GM12878 (cell line): Measurements from ENCODE around the gene TOR1AIP1. TPM values are rescaled to one million over a fixed set of nuclear protein-coding genes. Genes with fewer than 3 reads are reported as not detected.

Source experiments
- ATAC-seq: fragments of 200-7000 bp; cut with Tn5 transposase; 3 replicates; pipeline ENCODE4 v1.9.1; 2020; ENCODE audit warnings: mild to moderate bottlenecking, moderate library complexity
- BruUV-seq: library from RNA; stranded (reverse); fragments of 400-500 nt; replicated peaks from 2 replicates; lab custom pipeline; 2021; lab: Mats Ljungman, UMichigan
- CTCF ChIA-PET: fragments of 300-600 bp; sonication (Branson Sonifier 250); formaldehyde crosslinking; extraction: SDS; loops from one replicate; lab custom pipeline; 2021; ENCODE audit warnings: inconsistent platforms; lab: Yijun Ruan, JAX
- POLR2A ChIA-PET: fragments of 350-600 bp; formaldehyde crosslinking; extraction: SDS; loops from one replicate; lab custom pipeline; 2021; ENCODE audit warnings: inconsistent platforms; lab: Charles Lee
- RAD21 ChIA-PET: fragments of 300-600 bp; sonication (Branson Sonifier 250); formaldehyde crosslinking; loops from one replicate; lab custom pipeline; 2023; ENCODE audit warnings: antibody characterized with exemption; ENCODE audit not compliant: unreplicated experiment; lab: Charles Lee
- SMC1A ChIA-PET: fragments of 300-600 bp; sonication (Branson Sonifier 250); formaldehyde crosslinking; loops from one replicate; lab custom pipeline; 2023; ENCODE audit not compliant: unreplicated experiment, uncharacterized antibody; lab: Charles Lee
- DNase-seq: peaks from one replicate; pipeline ENCODE4 v3.0.0-alpha.2; 2011; ENCODE audit warnings: low read depth, low spot score
- FAIRE-seq: peaks from 3 replicates; lab custom pipeline; 2011; peaks lifted over from hg19 to GRCh38; lab: Jason Lieb, UNC
- H2AFZ ChIP-seq: 2 replicates; pipeline ENCODE4 v1.6.0; 2011; ENCODE audit warnings: low read depth, low read length, control low read depth; ENCODE audit not compliant: control insufficient read depth
- H3K27ac ChIP-seq: 2 replicates; pipeline ENCODE4 v1.5.1; 2011; ENCODE audit warnings: control low read depth; ENCODE audit not compliant: control insufficient read depth, insufficient read depth
- H3K27me3 ChIP-seq, 2 experiments: replicated peaks in 1 of 2; 2 replicates each; pipeline versions ENCODE4 v1.6.0 to v1.6.1; 2011; ENCODE audit warnings: low read length in 1 of 2; ENCODE audit not compliant: control insufficient read depth in 2 of 2, insufficient read depth in 2 of 2
- H3K36me3 ChIP-seq, 2 experiments: 2 replicates each; pipeline ENCODE4 v1.5.1; 2011; ENCODE audit warnings: low read length in 1 of 2; ENCODE audit not compliant: control insufficient read depth in 2 of 2, insufficient read depth in 2 of 2
- H3K4me1 ChIP-seq: 2 replicates; pipeline ENCODE4 v1.6.1; 2011; ENCODE audit warnings: mild to moderate bottlenecking, low read length, moderate library complexity, mixed read lengths; ENCODE audit not compliant: control insufficient read depth, insufficient read depth
- H3K4me2 ChIP-seq: 2 replicates; pipeline ENCODE4 v1.6.0; 2011; ENCODE audit warnings: control low read depth; ENCODE audit not compliant: control insufficient read depth, insufficient read depth
- H3K4me3 ChIP-seq: fragments of 200-600 bp; sonication (generic); 2 replicates; pipeline ENCODE4 v1.5.1; 2016
- H3K79me2 ChIP-seq: 2 replicates; pipeline ENCODE4 v1.6.0; 2011; ENCODE audit warnings: low read length; ENCODE audit not compliant: control insufficient read depth, insufficient read depth
- H3K9ac ChIP-seq: 2 replicates; pipeline ENCODE4 v1.8.0; 2011; ENCODE audit warnings: low read length, control low read depth, mixed read lengths; ENCODE audit not compliant: control insufficient read depth, insufficient read depth
- H3K9me3 ChIP-seq: replicated peaks from 3 replicates; pipeline ENCODE4 v1.5.1; 2011; ENCODE audit warnings: mild to moderate bottlenecking, low read length; ENCODE audit not compliant: control insufficient read depth, insufficient read depth
- H4K20me1 ChIP-seq: 2 replicates; pipeline ENCODE4 v1.6.0; 2011; ENCODE audit not compliant: control insufficient read depth, insufficient read depth
- CEBPB ChIP-seq, 2 experiments: fragments of 150-350 bp in 1 of 2; IDR thresholded peaks; 2 replicates each; pipeline ENCODE4 v1.6.1; 2012 to 2014; ENCODE audit warnings: low read depth in 2 of 2, low read length in 2 of 2, borderline replicate concordance in 1 of 2, inconsistent platforms in 1 of 2
- CREB1 ChIP-seq: IDR thresholded peaks from 2 replicates; pipeline ENCODE4 v1.6.1; 2012; ENCODE audit warnings: low read depth, mild to moderate bottlenecking, inconsistent platforms
- E4F1 ChIP-seq: fragments of 450-650 bp; IDR thresholded peaks from 2 replicates; pipeline ENCODE4 v1.6.1; 2018; ENCODE audit warnings: borderline replicate concordance, mild to moderate bottlenecking; ENCODE audit not compliant: partially characterized antibody
- EP300 ChIP-seq, 2 experiments: fragments of 150-350 bp in 1 of 2; IDR thresholded peaks; 2 replicates each; pipeline ENCODE4 v1.6.1; 2011 to 2012; ENCODE audit warnings: low read depth in 2 of 2, low read length in 2 of 2, borderline replicate concordance in 1 of 2, improper control_type of control experiment in 1 of 2, inconsistent platforms in 1 of 2; ENCODE audit not compliant: control insufficient read depth in 1 of 2
- FOXM1 ChIP-seq: IDR thresholded peaks from 2 replicates; pipeline ENCODE4 v1.6.1; 2012; ENCODE audit warnings: low read depth, mild to moderate bottlenecking, inconsistent platforms, low read length, moderate library complexity
- RCOR1 ChIP-seq: conservative IDR thresholded peaks from 2 replicates; pipeline ENCODE4 v1.6.1; 2012; ENCODE audit warnings: low read depth, low read length, improper control_type of control experiment
- RFX5 ChIP-seq: IDR thresholded peaks from 2 replicates; pipeline ENCODE4 v1.6.1; 2011; ENCODE audit warnings: low read depth, low read length, improper control_type of control experiment
- TBL1XR1 ChIP-seq: IDR thresholded peaks from 2 replicates; pipeline ENCODE4 v1.6.1; 2012; ENCODE audit warnings: low read depth, low read length, improper control_type of control experiment
- TCF3 ChIP-seq: IDR thresholded peaks from 2 replicates; pipeline ENCODE4 v1.6.1; 2012; ENCODE audit warnings: low read depth, mild to moderate bottlenecking, low read length, borderline replicate concordance; ENCODE audit not compliant: insufficient read depth
- YBX1 ChIP-seq: fragments of 450-650 bp; IDR thresholded peaks from 2 replicates; pipeline ENCODE4 v1.6.1; 2016; ENCODE audit warnings: antibody characterized with exemption
- ZNF24 ChIP-seq: fragments of 450-650 bp; IDR thresholded peaks from 2 replicates; pipeline ENCODE4 v1.6.1; 2017; ENCODE audit warnings: antibody characterized with exemption, mild to moderate bottlenecking
- WGBS: methylation state at CpG from one replicate; pipeline ENCODE4 v1.1.6; 2016; ENCODE audit warnings: low lambda C conversion rate; ENCODE audit not compliant: insufficient replicate concordance, insufficient coverage; ENCODE audit errors: missing lambda C conversion rate; 5-methylcytosine and 5-hydroxymethylcytosine counted together
- in situ Hi-C: fragments of 300-500 bp; cut with MboI; formaldehyde crosslinking; loops from 9 replicates; pipeline ENCODE4 v1.14.3; 2018; ENCODE audit warnings: mixed read lengths
- intact Hi-C: fragments of 100-400 bp; cut with micrococcal nuclease; formaldehyde crosslinking; loops from one replicate; pipeline ENCODE4 v1.14.2; 2022; ENCODE audit not compliant: unreplicated experiment
- polyA plus RNA-seq, 11 experiments: library from polyadenylated mRNA; depleted of rRNA in 4 of 11; unstranded in 6 of 11; stranded (reverse) in 5 of 11; fragments of >200 nt; fragmentation: Nextera tagmentation in 4 of 11; fragmentation: Illumina TruSeq in 1 of 11; extraction: Ambion mirVana in 4 of 11; extraction: Trizol in 1 of 11; gene quantifications; 1 replicate in 1 of 11; 2 replicates in 10 of 11; pipeline versions ENCODE4 v1.2.1 to v1.2.3, GENCODE V29; 2011 to 2016; ENCODE audit warnings: inconsistent platforms in 2 of 11, missing spikeins in 2 of 11, low read depth in 1 of 11
- total RNA-seq, 4 experiments: library from RNA; depleted of rRNA in 3 of 4; stranded (reverse); fragments of >200 nt in 3 of 4; fragmentation: Illumina TruSeq in 1 of 4; extraction: Trizol in 1 of 4; gene quantifications; 2 replicates each; pipeline versions ENCODE4 v1.2.1 to v1.2.3, GENCODE V29; 2013 to 2021
- TF ChIP-seq, protein P1 (sequence below): fragments of 450-650 bp; IDR thresholded peaks from 2 replicates; pipeline ENCODE4 v1.6.1; 2017; ENCODE audit warnings: antibody characterized with exemption, mild to moderate bottlenecking, moderate library complexity

Gene TOR1AIP1
- total and polyA plus RNA-seq, 10 of the 15 experiments (the other 5 are each of a cell fraction or from before 2014, with no cell fraction given): 14.8 to 36.0 (median 25.8) TPM

- Histone ChIP-seq H3K9me3 (no peaks in the 10 kb centered on the region), H3K27ac (no peak overlapping the region), H4K20me1 (no peaks in the 10 kb centered on the region), H3K36me3 (peaks cover 0 to 3% of the 10 kb centered on the region in 2 experiments; a peak in 1 of 4 replicates), H3K4me3 (no peak overlapping the region), H2AFZ (no peak overlapping the region), H3K4me1 (no peaks in the 10 kb centered on the region), H3K9ac (no peak overlapping the region), H3K4me2 (no peak overlapping the region), H3K79me2 (no peaks in the 10 kb centered on the region), H3K27me3 (no peaks in the 10 kb centered on the region)
- SMC1A ChIA-PET: no interaction called here
- no peak for ATAC-seq
- 100% methylated on average over 3 of the region's 3 CpGs for WGBS
- DNase-seq: no peak
- intact Hi-C loops (no loop called here), in situ Hi-C loops (no loop called here)
- no peak for FAIRE-seq
- POLR2A ChIA-PET: no interaction called here
- RAD21 ChIA-PET: no interaction called here
- BruUV-seq: no TSS peak
- CTCF ChIA-PET: no interaction called here
- no peak for TF ChIP-seq E4F1
- no peak for TF ChIP-seq CEBPB (IDR thresholded peaks at IDR 0.05; ENCODE audit: borderline replicate concordance in 1 of 2, low read depth in 2 of 2, low read length in 2 of 2)
- TF ChIP-seq CREB1: no peak
- TF ChIP-seq, protein P1, sequence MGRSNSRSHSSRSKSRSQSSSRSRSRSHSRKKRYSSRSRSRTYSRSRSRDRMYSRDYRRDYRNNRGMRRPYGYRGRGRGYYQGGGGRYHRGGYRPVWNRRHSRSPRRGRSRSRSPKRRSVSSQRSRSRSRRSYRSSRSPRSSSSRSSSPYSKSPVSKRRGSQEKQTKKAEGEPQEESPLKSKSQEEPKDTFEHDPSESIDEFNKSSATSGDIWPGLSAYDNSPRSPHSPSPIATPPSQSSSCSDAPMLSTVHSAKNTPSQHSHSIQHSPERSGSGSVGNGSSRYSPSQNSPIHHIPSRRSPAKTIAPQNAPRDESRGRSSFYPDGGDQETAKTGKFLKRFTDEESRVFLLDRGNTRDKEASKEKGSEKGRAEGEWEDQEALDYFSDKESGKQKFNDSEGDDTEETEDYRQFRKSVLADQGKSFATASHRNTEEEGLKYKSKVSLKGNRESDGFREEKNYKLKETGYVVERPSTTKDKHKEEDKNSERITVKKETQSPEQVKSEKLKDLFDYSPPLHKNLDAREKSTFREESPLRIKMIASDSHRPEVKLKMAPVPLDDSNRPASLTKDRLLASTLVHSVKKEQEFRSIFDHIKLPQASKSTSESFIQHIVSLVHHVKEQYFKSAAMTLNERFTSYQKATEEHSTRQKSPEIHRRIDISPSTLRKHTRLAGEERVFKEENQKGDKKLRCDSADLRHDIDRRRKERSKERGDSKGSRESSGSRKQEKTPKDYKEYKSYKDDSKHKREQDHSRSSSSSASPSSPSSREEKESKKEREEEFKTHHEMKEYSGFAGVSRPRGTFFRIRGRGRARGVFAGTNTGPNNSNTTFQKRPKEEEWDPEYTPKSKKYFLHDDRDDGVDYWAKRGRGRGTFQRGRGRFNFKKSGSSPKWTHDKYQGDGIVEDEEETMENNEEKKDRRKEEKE: no peak
- TF ChIP-seq FOXM1: no peak
- TF ChIP-seq EP300 (IDR thresholded peaks at IDR 0.05; ENCODE audit: borderline replicate concordance in 1 of 2, control insufficient read depth in 1 of 2, low read depth in 2 of 2, low read length in 2 of 2): no peak
- no peak for TF ChIP-seq RFX5
- TF ChIP-seq ZNF24: no peak
- TF ChIP-seq TCF3: no peak
- TF ChIP-seq YBX1: no peak
- no peak for TF ChIP-seq TBL1XR1
- TF ChIP-seq RCOR1: no peak
Measured at GRCh38 chr1:179840107-179840506, 42.0 kb upstream of the TOR1AIP1 start.
